OCI-LY3 (cell line): ENCODE results near the gene SOCS7.

Experiments
- EZH2phosphoT487 ChIP-seq: fragments of 200-600 bp; shearing (Covaris generic); IDR thresholded peaks from 2 replicates; pipeline ENCODE4 v1.6.1; 2018; ENCODE audit warnings: antibody characterized with exemption, mixed run types, low read depth
- TF ChIP-seq, protein P1 (sequence below): fragments of 200-600, 300-600 bp; sonication (generic); IDR thresholded peaks from 2 replicates; pipeline ENCODE4 v1.5.1; 2014; ENCODE audit warnings: antibody characterized with exemption, low read length, low read depth

DNA sequence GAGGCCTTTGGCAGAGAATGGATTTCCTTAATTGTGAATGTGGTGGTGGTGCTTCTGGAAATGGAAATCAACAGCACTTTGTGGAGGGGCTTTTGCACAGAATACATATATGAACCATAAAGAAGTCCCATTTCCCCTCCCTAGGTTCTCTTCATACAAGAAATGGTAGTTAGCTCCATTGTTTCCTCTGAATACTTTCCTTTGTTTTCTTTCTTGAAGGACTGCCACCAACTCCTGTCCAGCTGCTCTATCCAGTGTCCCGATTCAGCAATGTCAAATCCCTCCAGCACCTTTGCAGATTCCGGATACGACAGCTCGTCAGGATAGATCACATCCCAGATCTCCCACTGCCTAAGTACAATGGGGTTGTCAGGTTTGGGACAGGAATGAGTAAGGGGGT is 43.4 kb downstream of the SOCS7 start:
- TF ChIP-seq, protein P1, sequence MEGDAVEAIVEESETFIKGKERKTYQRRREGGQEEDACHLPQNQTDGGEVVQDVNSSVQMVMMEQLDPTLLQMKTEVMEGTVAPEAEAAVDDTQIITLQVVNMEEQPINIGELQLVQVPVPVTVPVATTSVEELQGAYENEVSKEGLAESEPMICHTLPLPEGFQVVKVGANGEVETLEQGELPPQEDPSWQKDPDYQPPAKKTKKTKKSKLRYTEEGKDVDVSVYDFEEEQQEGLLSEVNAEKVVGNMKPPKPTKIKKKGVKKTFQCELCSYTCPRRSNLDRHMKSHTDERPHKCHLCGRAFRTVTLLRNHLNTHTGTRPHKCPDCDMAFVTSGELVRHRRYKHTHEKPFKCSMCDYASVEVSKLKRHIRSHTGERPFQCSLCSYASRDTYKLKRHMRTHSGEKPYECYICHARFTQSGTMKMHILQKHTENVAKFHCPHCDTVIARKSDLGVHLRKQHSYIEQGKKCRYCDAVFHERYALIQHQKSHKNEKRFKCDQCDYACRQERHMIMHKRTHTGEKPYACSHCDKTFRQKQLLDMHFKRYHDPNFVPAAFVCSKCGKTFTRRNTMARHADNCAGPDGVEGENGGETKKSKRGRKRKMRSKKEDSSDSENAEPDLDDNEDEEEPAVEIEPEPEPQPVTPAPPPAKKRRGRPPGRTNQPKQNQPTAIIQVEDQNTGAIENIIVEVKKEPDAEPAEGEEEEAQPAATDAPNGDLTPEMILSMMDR = no peak
- TF ChIP-seq EZH2phosphoT487 = no peak
